GM12878 (cell line): ENCODE results near the gene TNFAIP8L3.

Source experiments
- ELK1 ChIP-seq: IDR thresholded peaks from 2 replicates; pipeline ENCODE4 v1.6.1; 2012; ENCODE audit warnings: low read depth, low read length, improper control_type of control experiment
- EZH2 ChIP-seq: IDR thresholded peaks from 2 replicates; pipeline ENCODE4 v1.6.1; 2012; ENCODE audit warnings: low read depth, mild to moderate bottlenecking, control low read depth, inconsistent platforms, low read length, borderline replicate concordance; ENCODE audit not compliant: control insufficient read depth
- HDAC2 ChIP-seq: fragments of 200-600 bp; sonication (generic); IDR thresholded peaks from 2 replicates; pipeline ENCODE4 v1.6.1; 2017
- MAX ChIP-seq: IDR thresholded peaks from 2 replicates; pipeline ENCODE4 v1.6.1; 2012; ENCODE audit warnings: low read depth, low read length, improper control_type of control experiment
- POLR2A ChIP-seq: IDR thresholded peaks from 2 replicates; pipeline ENCODE4 v1.6.1; 2011; ENCODE audit warnings: low read depth, mild to moderate bottlenecking, low read length

GRCh38 chr15:51112078-51112477 is 17.4 kb upstream of the TNFAIP8L3 start:
- no peak for TF ChIP-seq POLR2A
- no peak for TF ChIP-seq HDAC2
- no peak for TF ChIP-seq EZH2
- TF ChIP-seq ELK1: no peak
- no peak for TF ChIP-seq MAX
